H1 (cell line): ENCODE results near the gene CMTR1. TPM values are rescaled to one million over a fixed set of nuclear protein-coding genes. Genes with fewer than 3 reads are reported as not detected.
A peak's percentile ranks its signal among the peaks of the same experiment; 100 is the strongest.

ENCODE experiments used
- CTCF ChIA-PET: fragments of 300-600 bp; sonication (Branson Sonifier 250); formaldehyde crosslinking; loops from one replicate; lab custom pipeline; 2021; ENCODE audit not compliant: partially characterized antibody; lab: Charles Lee
- POLR2A ChIA-PET: fragments of 300-600 bp; sonication (Branson Sonifier 250); formaldehyde crosslinking; loops from one replicate; lab custom pipeline; 2021; ENCODE audit warnings: inconsistent platforms; ENCODE audit not compliant: partially characterized antibody; lab: Charles Lee
- DNase-seq, 2 experiments: peaks; one replicate each; pipeline versions ENCODE4 v3.0.0 to v3.0.0-alpha.2; 2010 to 2022; ENCODE audit warnings: low spot score in 2 of 2, low read depth in 1 of 2, mixed read lengths in 1 of 2
- FAIRE-seq: peaks from 2 replicates; lab custom pipeline; 2011; peaks lifted over from hg19 to GRCh38; lab: Jason Lieb, UNC
- H2AFZ ChIP-seq: 2 replicates; pipeline ENCODE4 v1.8.1; 2012; ENCODE audit warnings: low read length, inconsistent platforms
- H2AK5ac ChIP-seq: 2 replicates; pipeline ENCODE4 v1.6.1; 2013; ENCODE audit warnings: low read depth, low read length
- H2BK120ac ChIP-seq: replicated peaks from 2 replicates; pipeline ENCODE3; 2013; ENCODE audit warnings: low read depth, low read length, inconsistent platforms
- H2BK12ac ChIP-seq: 2 replicates; pipeline ENCODE4 v1.6.1; 2013; ENCODE audit warnings: low read depth, low read length
- H2BK15ac ChIP-seq: 2 replicates; pipeline ENCODE4 v1.6.1; 2013; ENCODE audit warnings: low read length
- H2BK20ac ChIP-seq: 2 replicates; pipeline ENCODE4 v1.6.1; 2013; ENCODE audit warnings: low read length
- H2BK5ac ChIP-seq: 2 replicates; pipeline ENCODE4 v1.6.1; 2013; ENCODE audit warnings: low read depth, low read length
- H3K14ac ChIP-seq: 2 replicates; pipeline ENCODE4 v1.6.1; 2013; ENCODE audit warnings: inconsistent platforms; ENCODE audit not compliant: insufficient read length
- H3K18ac ChIP-seq: 2 replicates; pipeline ENCODE4 v1.6.1; 2013; ENCODE audit warnings: low read length; ENCODE audit errors: extremely low read depth
- H3K23ac ChIP-seq: 2 replicates; pipeline ENCODE4 v1.6.1; 2013; ENCODE audit warnings: inconsistent platforms; ENCODE audit not compliant: insufficient read length
- H3K23me2 ChIP-seq: 2 replicates; pipeline ENCODE4 v1.6.1; 2013; ENCODE audit warnings: low read depth, low read length
- H3K27ac ChIP-seq: 2 replicates; pipeline ENCODE4 v1.6.1; 2011; ENCODE audit warnings: low read depth, low read length, inconsistent platforms
- H3K27me3 ChIP-seq, 4 experiments: replicated peaks in 1 of 4; 1 replicate in 1 of 4; 2 replicates in 3 of 4; pipeline versions ENCODE4 v1.6.1 to v1.8.1; 2011 to 2013; ENCODE audit warnings: low read length in 3 of 4, mild to moderate bottlenecking in 3 of 4, inconsistent platforms in 2 of 4, mixed read lengths in 2 of 4, moderate library complexity in 1 of 4; ENCODE audit not compliant: control insufficient read depth in 3 of 4, insufficient read depth in 3 of 4; ENCODE audit errors: extremely low read depth in 1 of 4
- H3K36me3 ChIP-seq, 4 experiments: 2 replicates each; pipeline versions ENCODE4 v1.6.1 to v1.8.1; 2011 to 2013; ENCODE audit warnings: mild to moderate bottlenecking in 4 of 4, low read length in 3 of 4, moderate library complexity in 2 of 4, control low read depth in 1 of 4, inconsistent platforms in 1 of 4; ENCODE audit not compliant: insufficient read depth in 4 of 4, control insufficient read depth in 2 of 4
- H3K4ac ChIP-seq: replicated peaks from 2 replicates; pipeline ENCODE3; 2013; ENCODE audit warnings: low read length, low read depth, mixed read lengths, inconsistent platforms; ENCODE audit not compliant: insufficient read length
- H3K4me1 ChIP-seq, 4 experiments: replicated peaks in 1 of 4; 1 replicate in 1 of 4; 2 replicates in 3 of 4; pipeline versions ENCODE4 v1.6.1 to v1.8.1; 2011 to 2013; ENCODE audit warnings: low read length in 3 of 4, inconsistent platforms in 2 of 4, mixed read lengths in 1 of 4; ENCODE audit not compliant: insufficient read depth in 4 of 4, control insufficient read depth in 3 of 4
- H3K4me2 ChIP-seq, 2 experiments: 2 replicates each; pipeline versions ENCODE4 v1.6.1 to v1.8.1; 2011 to 2013; ENCODE audit warnings: low read depth in 2 of 2, low read length in 2 of 2, control low read depth in 1 of 2, inconsistent platforms in 1 of 2, mild to moderate bottlenecking in 1 of 2; ENCODE audit not compliant: insufficient read depth in 1 of 2
- H3K4me3 ChIP-seq, 4 experiments: fragments of 200-600, 300-600 bp in 1 of 4; sonication (generic), shearing (Covaris generic), sonication (Bioruptor Twin) in 1 of 4; 2 replicates each; pipeline versions ENCODE4 v1.5.1 to v1.8.1; 2011 to 2016; ENCODE audit warnings: low read length in 4 of 4, low read depth in 3 of 4, control low read depth in 2 of 4, inconsistent platforms in 2 of 4, mild to moderate bottlenecking in 2 of 4, mixed read lengths in 1 of 4, moderate library complexity in 1 of 4; ENCODE audit not compliant: insufficient read depth in 2 of 4; ENCODE audit errors: extremely low read depth in 1 of 4
- H3K56ac ChIP-seq: replicated peaks from 2 replicates; pipeline ENCODE3; 2013; ENCODE audit warnings: low read depth, mild to moderate bottlenecking, mixed read lengths, low read length, inconsistent platforms; ENCODE audit not compliant: insufficient read length
- H3K79me1 ChIP-seq: 2 replicates; pipeline ENCODE4 v1.6.1; 2013; ENCODE audit warnings: low read depth, low read length, control low read depth
- H3K79me2 ChIP-seq, 2 experiments: 2 replicates each; pipeline versions ENCODE4 v1.6.1 to v1.8.1; 2012 to 2013; ENCODE audit warnings: low read length in 2 of 2, mild to moderate bottlenecking in 2 of 2, inconsistent platforms in 1 of 2; ENCODE audit not compliant: insufficient read depth in 2 of 2, control insufficient read depth in 1 of 2
- H3K9ac ChIP-seq, 4 experiments: replicated peaks in 1 of 4; 1 replicate in 1 of 4; 2 replicates in 3 of 4; pipeline versions ENCODE4 v1.6.1 to v1.8.1; 2011 to 2013; ENCODE audit warnings: low read depth in 3 of 4, low read length in 3 of 4, control low read depth in 2 of 4, mild to moderate bottlenecking in 2 of 4, moderate library complexity in 2 of 4, inconsistent platforms in 1 of 4; ENCODE audit errors: extremely low read depth in 1 of 4
- H3K9me3 ChIP-seq, 2 experiments: 2 replicates each; pipeline versions ENCODE4 v1.6.1 to v1.8.1; 2012 to 2013; ENCODE audit warnings: mild to moderate bottlenecking in 2 of 2, moderate library complexity in 2 of 2, control low read depth in 1 of 2, inconsistent platforms in 1 of 2, low read depth in 1 of 2, low read length in 1 of 2, mixed read lengths in 1 of 2; ENCODE audit not compliant: insufficient read depth in 2 of 2
- H4K20me1 ChIP-seq, 2 experiments: replicated peaks in 1 of 2; 2 replicates each; pipeline versions ENCODE3 to v1.8.1; 2011 to 2013; ENCODE audit warnings: inconsistent platforms in 2 of 2, low read length in 2 of 2, mild to moderate bottlenecking in 1 of 2; ENCODE audit not compliant: insufficient read depth in 2 of 2, control insufficient read depth in 1 of 2
- H4K5ac ChIP-seq: 2 replicates; pipeline ENCODE4 v1.6.1; 2013; ENCODE audit warnings: low read length, low read depth, mixed read lengths, inconsistent platforms; ENCODE audit not compliant: insufficient read length
- H4K8ac ChIP-seq: 2 replicates; pipeline ENCODE4 v1.8.0; 2013; ENCODE audit warnings: mild to moderate bottlenecking, moderate library complexity, low read length, inconsistent platforms; ENCODE audit not compliant: insufficient read depth; ENCODE audit errors: extremely low read depth
- H4K91ac ChIP-seq: replicated peaks from 2 replicates; pipeline ENCODE3; 2013; ENCODE audit warnings: low read length, mixed read lengths, inconsistent platforms; ENCODE audit not compliant: insufficient read length
- CREB1 ChIP-seq: IDR thresholded peaks from 2 replicates; pipeline ENCODE4 v1.6.1; 2012; ENCODE audit warnings: inconsistent platforms
- EP300 ChIP-seq, 2 experiments: IDR thresholded peaks; 1 replicate in 1 of 2; 2 replicates in 1 of 2; pipeline ENCODE4 v1.6.1; 2011 to 2012; ENCODE audit warnings: low read depth in 2 of 2, low read length in 2 of 2, mild to moderate bottlenecking in 2 of 2, borderline replicate concordance in 1 of 2, inconsistent platforms in 1 of 2, moderate library complexity in 1 of 2
- HDAC2 ChIP-seq, 2 experiments: fragments of 300-600 bp in 1 of 2; sonication (generic) in 1 of 2; IDR thresholded peaks; 2 replicates each; pipeline ENCODE4 v1.6.1; 2011 to 2012; ENCODE audit warnings: low read depth in 2 of 2, low read length in 2 of 2, mild to moderate bottlenecking in 2 of 2, moderate library complexity in 2 of 2, borderline replicate concordance in 1 of 2, inconsistent platforms in 1 of 2
- JUND ChIP-seq: IDR thresholded peaks from 2 replicates; pipeline ENCODE4 v1.6.1; 2011; ENCODE audit warnings: mild to moderate bottlenecking, improper control_type of control experiment, low read length
- SIRT6 ChIP-seq: IDR thresholded peaks from one replicate; pipeline ENCODE4 v1.7.1; 2012; ENCODE audit warnings: low read length, inconsistent platforms
- WGBS, 2 experiments: shearing (Covaris generic) in 1 of 2; methylation state at CpG; one replicate each; pipeline versions ENCODE4 v1.1.6 to v1.1.7; 2013 to 2015; ENCODE audit warnings: low lambda C conversion rate in 2 of 2, mixed read lengths in 2 of 2, inconsistent platforms in 1 of 2, low coverage in 1 of 2, missing lambda C conversion rate in 1 of 2; ENCODE audit not compliant: insufficient replicate concordance in 2 of 2, insufficient coverage in 1 of 2, insufficient read length in 1 of 2; ENCODE audit errors: extremely low coverage in 1 of 2, missing lambda C conversion rate in 1 of 2; 5-methylcytosine and 5-hydroxymethylcytosine counted together
- polyA plus RNA-seq, 7 experiments: library from polyadenylated mRNA; depleted of rRNA in 3 of 7; stranded (reverse) in 5 of 7; unstranded in 2 of 7; fragments of >200 nt in 5 of 7; fragments of 200-250 nt in 2 of 7; gene quantifications; 1 replicate in 5 of 7; 2 replicates in 1 of 7; 4 replicates in 1 of 7; pipeline versions ENCODE4 v1.2.1 to v1.2.3, GENCODE V29; 2011 to 2013; ENCODE audit warnings: missing spikeins in 2 of 7, mixed read lengths in 2 of 7
- total RNA-seq: library from RNA; stranded (reverse); fragmentation: NEBNext Ultra II Directional; extraction: Animal tissue kit (Norgen Biotek cat#: 25700); gene quantifications from 2 replicates; pipeline ENCODE4 v1.2.1, GENCODE V29; 2021

The CMTR1 gene
- total and polyA plus RNA-seq, 2 of the 8 experiments (the other 6 are each of a cell fraction or from before 2014, with no cell fraction given) = 15.2 to 33.1 TPM

GRCh38 chr6:37488476-37488875, 55.5 kb downstream of the CMTR1 start:
- Histone ChIP-seq H2BK20ac (no peak overlapping the region), H3K4ac (no peak overlapping the region), H2AFZ (no peak overlapping the region), H3K9ac (no peak overlapping the region), H3K4me2 (no peak overlapping the region), H3K23me2 (no peaks in the 10 kb centered on the region), H4K91ac (no peak overlapping the region), H3K79me1 (no peaks in the 10 kb centered on the region), H4K5ac (no peak overlapping the region), H3K56ac (no peak overlapping the region), H2BK5ac (no peak overlapping the region), H3K4me1 (peaks cover 12 to 30% (median 17%) of the 10 kb centered on the region in 4 experiments), H3K23ac (no peak overlapping the region), H3K27ac (no peak overlapping the region), H2BK12ac (no peak overlapping the region), H3K79me2 (no peaks in the 10 kb centered on the region), H3K9me3 (no peaks in the 10 kb centered on the region), H4K20me1 (peaks cover 0 to 5% of the 10 kb centered on the region in 2 experiments), H3K14ac (no peak overlapping the region), H2BK15ac (no peak overlapping the region), H3K18ac (no peak overlapping the region), H3K27me3 (peaks cover 0 to 2% (median 0%) of the 10 kb centered on the region in 4 experiments; a peak in 1 of 7 replicates), H3K4me3 (no peak overlapping the region), H2AK5ac (0 out of 2 replicates have a peak overlapping the region, but pooled peaks have one; percentile 42), H2BK120ac (no peak overlapping the region), H4K8ac (no peak overlapping the region), H3K36me3 (no peaks in the 10 kb centered on the region)
- DNase-seq = no peak
- POLR2A ChIA-PET = interaction anchor here (0.6 to 1.3 kb wide), 3 partner anchors 12 to 71 kb away, joined by 3 to 4 read pairs (median 3); partner anchors contain the start of gene CCDC167
- 83% methylated on average over 1 of the region's 1 CpG; no CpG with 5 or more reads in 1 of the 2 experiments for WGBS, 2 experiments
- CTCF ChIA-PET = interaction anchor here (0.5 to 2.6 kb wide), 16 partner anchors 11 to 286 kb away, joined by 3 to 14 read pairs (median 4); partner anchors contain the start of gene CCDC167
- TF ChIP-seq EP300 (IDR thresholded peaks at IDR 0.05; ENCODE audit: borderline replicate concordance in 1 of 2, low read depth in 2 of 2, low read length in 2 of 2) (no peak), CREB1 (no peak), HDAC2 (IDR thresholded peaks at IDR 0.05; ENCODE audit: borderline replicate concordance in 1 of 2, low read depth in 2 of 2, low read length in 2 of 2) (no peak), JUND (no peak), SIRT6 (no peak)
- no peak for FAIRE-seq
